Mucosa of descending colon (tissue), 3 donors: ENCODE measurements around the gene FNDC3B. TPM values are rescaled to one million over a fixed set of nuclear protein-coding genes. Genes with fewer than 3 reads are reported as not detected.
A peak's percentile ranks its signal among the peaks of the same experiment; 100 is the strongest.

Experiments used
- ATAC-seq: fragments of 200-7000 bp; cut with Tn5 transposase; one replicate; pipeline ENCODE4 v1.9.1; 2020; ENCODE audit warnings: mild to moderate bottlenecking, moderate library complexity
- DNase-seq, 3 donors: peaks; one replicate each; pipeline ENCODE4 v3.0.0-alpha.2; 2020
- H3K36me3 ChIP-seq: fragments of 200-600 bp; one replicate; pipeline ENCODE4 v1.8.0; 2021; ENCODE audit warnings: low read depth, mild to moderate bottlenecking
- H3K4me1 ChIP-seq: fragments of 200-600 bp; one replicate; pipeline ENCODE4 v1.8.0; 2021; ENCODE audit warnings: low read depth, mild to moderate bottlenecking
- H3K4me3 ChIP-seq: fragments of 200-600 bp; one replicate; pipeline ENCODE4 v1.8.0; 2021; ENCODE audit warnings: mild to moderate bottlenecking
- H3K9me3 ChIP-seq: fragments of 200-600 bp; one replicate; pipeline ENCODE4 v1.8.0; 2021; ENCODE audit warnings: mild to moderate bottlenecking
- CTCF ChIP-seq: fragments of 200-600 bp; IDR thresholded peaks from one replicate; pipeline ENCODE4 v1.8.0; 2022; ENCODE audit warnings: antibody characterized with exemption, mild to moderate bottlenecking
- intact Hi-C, 2 donors: fragments of 100-400 bp; cut with DNase I in 1 of 2; cut with micrococcal nuclease in 1 of 2; formaldehyde crosslinking; loops; one replicate each; pipeline versions ENCODE4 v1.11.0 to v1.11.1; 2022; cut with DNase I, micrococcal nuclease
- total RNA-seq, 3 donors: library from RNA; stranded (reverse); fragmentation: NEBNext Ultra II Directional in 2 of 3; extraction: Animal tissue kit (Norgen Biotek cat#: 25700) in 2 of 3; gene quantifications; one replicate each; pipeline versions ENCODE4 v1.2.1 to v1.2.4, GENCODE V29; 2021 to 2023
- donor health status: DM: no; HTN: no; CAD: no; lungs with moderate emphysema.
- donor health status: DM: no; HTN: no; CAD: no.
- donor health status: DM: no; HTN: yes; CAD: no.

The FNDC3B gene
- total RNA-seq, 3 donors from 2014 or later = 107 to 132 (median 126) TPM

- Histone ChIP-seq H3K4me1 (peaks cover 19% of the 10 kb centered on the region), H3K4me3 (no peak overlapping the region), H3K9me3 (no peaks in the 10 kb centered on the region), H3K36me3 (peaks cover 3% of the 10 kb centered on the region)
- DNase-seq = no peak
- no peak for ATAC-seq
- no peak for TF ChIP-seq CTCF
- intact Hi-C loops = no loop called here
These were observed 272.6 kb downstream of the FNDC3B start for GRCh38 chr3:172312001-172312400.

DNA sequence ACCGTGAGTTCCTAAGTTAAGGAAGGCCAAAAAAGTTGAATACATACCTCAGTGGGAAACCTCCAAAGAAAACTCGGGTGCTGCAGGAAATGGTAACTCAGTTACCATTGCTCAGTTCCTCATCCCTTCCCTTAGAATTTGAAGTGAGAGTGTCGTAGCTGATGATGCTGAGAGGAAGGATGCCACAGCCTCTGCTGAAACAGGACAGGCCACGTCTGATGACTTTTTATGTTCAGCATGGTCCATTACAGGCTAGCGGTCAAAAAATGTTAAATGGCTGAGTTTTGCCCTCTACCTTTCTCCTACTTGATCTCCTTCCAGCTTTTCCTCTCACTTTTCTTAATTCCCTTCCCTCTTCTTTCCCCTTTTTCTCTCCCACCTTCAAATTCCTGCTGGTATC lies 273.3 kb downstream of the FNDC3B start:
- Histone ChIP-seq H3K4me3 (no peak overlapping the region), H3K4me1 (peaks cover 23% of the 10 kb centered on the region), H3K9me3 (no peaks in the 10 kb centered on the region), H3K36me3 (peaks cover 3% of the 10 kb centered on the region)
- no peak for TF ChIP-seq CTCF
- intact Hi-C loops = no loop called here
- ATAC-seq (no peak), DNase-seq (no peak)

DNA sequence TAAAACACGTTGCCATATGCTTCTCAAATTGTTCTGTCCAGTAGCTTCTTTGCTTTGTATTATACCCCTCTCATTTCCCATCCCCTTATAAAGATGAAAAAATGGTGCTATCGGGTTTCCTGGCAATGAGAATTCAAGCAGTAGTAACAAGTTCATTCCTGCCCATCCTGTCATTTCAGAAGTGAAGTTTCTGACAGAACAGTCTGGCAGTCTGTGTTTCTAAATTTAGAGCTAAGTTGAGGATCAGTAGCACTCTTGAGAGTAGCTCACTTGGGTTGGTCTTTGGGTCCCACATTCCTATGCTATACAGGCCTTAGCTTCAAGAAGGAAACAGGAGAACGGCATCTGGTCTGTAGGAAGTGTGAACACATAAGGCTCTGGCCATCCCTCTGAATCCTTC lies 274.3 kb downstream of the FNDC3B start:
- no peak for ATAC-seq
- no peaks in the 10 kb centered on the region for H3K9me3 ChIP-seq
- no peak overlapping the region for H3K4me3 ChIP-seq
- H3K36me3 ChIP-seq = peaks cover 3% of the 10 kb centered on the region
- peaks cover 24% of the 10 kb centered on the region for H3K4me1 ChIP-seq
- no peak for TF ChIP-seq CTCF
- DNase-seq = no peak
- intact Hi-C loops = no loop called here

GRCh38 chr3:172314591-172315160 lies 275.3 kb downstream of the FNDC3B start:
- Histone ChIP-seq H3K36me3 (peaks cover 3% of the 10 kb centered on the region), H3K9me3 (no peaks in the 10 kb centered on the region), H3K4me3 (no peak overlapping the region), H3K4me1 (peaks cover 24% of the 10 kb centered on the region)
- DNase-seq (no peak), ATAC-seq (no peak)
- intact Hi-C loops = no loop called here
- no peak for TF ChIP-seq CTCF

DNA sequence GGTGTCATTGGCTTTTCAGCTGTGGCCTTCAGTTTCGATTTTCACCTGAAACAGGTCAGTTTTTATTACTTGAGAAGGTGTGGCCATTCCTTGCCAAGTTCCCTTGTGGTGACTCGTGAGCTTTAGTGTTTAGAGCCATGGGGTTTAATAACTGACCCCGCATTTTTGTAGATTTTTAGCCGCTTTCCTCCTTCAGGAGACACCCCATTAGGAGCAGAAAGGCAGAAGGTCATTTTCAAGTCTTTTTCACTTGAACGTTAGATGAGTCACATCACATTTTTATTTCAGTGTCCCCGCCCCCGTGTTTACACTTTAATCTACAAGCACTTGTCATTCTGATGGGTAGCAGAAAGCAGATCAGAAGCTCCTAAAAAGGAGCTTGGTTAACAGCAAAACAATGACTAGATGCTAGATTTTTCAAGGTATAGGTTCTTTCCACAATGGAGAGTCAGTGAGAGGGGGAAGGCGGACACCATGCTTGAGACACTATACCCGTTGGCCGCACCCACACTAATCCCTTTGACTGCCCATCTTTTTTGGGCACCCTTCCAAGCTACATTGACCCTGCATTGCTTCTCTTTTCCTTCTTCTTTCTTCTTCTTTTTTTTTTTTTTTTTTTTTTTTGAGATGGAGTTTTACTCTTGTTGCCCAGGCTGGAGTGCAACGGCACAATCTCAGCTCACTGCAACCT lies 276.2 kb downstream of the FNDC3B start:
- intact Hi-C loops = no loop called here
- no peak for TF ChIP-seq CTCF
- Histone ChIP-seq H3K9me3 (no peaks in the 10 kb centered on the region), H3K4me3 (no peak overlapping the region), H3K4me1 (peaks cover 24% of the 10 kb centered on the region), H3K36me3 (peaks cover 2% of the 10 kb centered on the region)
- DNase-seq (peak in 1 of 3 donors; percentile 63), ATAC-seq (peak; percentile 79)
